ENCODE measurements around the gene STK11. TPM values are rescaled to one million over a fixed set of nuclear protein-coding genes. Genes with fewer than 3 reads are reported as not detected.

The STK11 gene
- total RNA-seq = 79.3 and 109 TPM in 2 replicates

GRCh38 chr19:1205114-1206099, at the start of gene STK11:
TSS of gene STK11 (plus strand) at chr19:1205778. CDS start at chr19:1206914, 1,136 bp downstream.

GRCh38 chr19:1173845-1174809, 31.5 kb upstream of the STK11 start, which contains the start of gene SBNO2:
TSS of gene SBNO2 (minus strand) at chr19:1174268. CDS start at chr19:1154276, 19,992 bp downstream.

GRCh38 chr19:1237754-1238368, 32.3 kb downstream of the STK11 start, which contains the start of gene CBARP:
TSS of gene CBARP (minus strand) at chr19:1238005. CDS start at chr19:1236100, 1,905 bp downstream.

GRCh38 chr19:1241417-1242095, 36.0 kb downstream of the STK11 start, which contains the start of gene ATP5F1D:
TSS of gene ATP5F1D (plus strand) at chr19:1241751. CDS start at chr19:1241851, 100 bp downstream.

GRCh38 chr19:1248139-1248785, 42.7 kb downstream of the STK11 start, which contains the start of gene MIDN:
TSS of gene MIDN (plus strand) at chr19:1248583. CDS start at chr19:1250297, 1,714 bp downstream.

GRCh38 chr19:1269065-1269477, 63.5 kb downstream of the STK11 start, which contains the start of gene CIRBP:
TSS of gene CIRBP (plus strand) at chr19:1269332. CDS start at chr19:1270934, 1,602 bp downstream.

GRCh38 chr19:1275260-1275975, 69.8 kb downstream of the STK11 start, which contains the start of gene FAM174C:
TSS of gene FAM174C (plus strand) at chr19:1275530. CDS start at chr19:1275550, 20 bp downstream.

Other genes with a start within 250 kb of the STK11 start
- 45.3 and 69.4 TPM in 2 replicates for gene WDR18, start 221.4 kb upstream of the STK11 start, total RNA-seq
- gene GRIN3B, start 205.4 kb upstream of the STK11 start, total RNA-seq = 0.58 and 2.3 TPM in 2 replicates
- gene TMEM259, start 184.7 kb upstream of the STK11 start, total RNA-seq = 64.1 and 101 TPM in 2 replicates
- gene RNU6-2, start 184.3 kb upstream of the STK11 start, total RNA-seq = not detected in 2 replicates
- 186 and 319 TPM in 2 replicates for gene CNN2, start 179.2 kb upstream of the STK11 start, total RNA-seq
- gene ABCA7, start 165.7 kb upstream of the STK11 start, total RNA-seq = 6.0 and 7.9 TPM in 2 replicates
- gene ARHGAP45, start 138.6 kb upstream of the STK11 start, total RNA-seq = 1.7 and 4.0 TPM in 2 replicates
- 135 and 143 TPM in 2 replicates for gene POLR2E, start 110.4 kb upstream of the STK11 start, total RNA-seq
- 249 and 483 TPM in 2 replicates for gene GPX4, start 101.8 kb upstream of the STK11 start, total RNA-seq
- gene SBNO2, start 31.5 kb upstream of the STK11 start, total RNA-seq = 36.8 and 60.2 TPM in 2 replicates
- gene CBARP, start 32.2 kb downstream of the STK11 start, total RNA-seq = 1.6 and 5.3 TPM in 2 replicates
- gene ATP5F1D, start 36.0 kb downstream of the STK11 start, total RNA-seq = 26.8 and 51.5 TPM in 2 replicates
- 24.9 and 33.2 TPM in 2 replicates for gene MIDN, start 42.8 kb downstream of the STK11 start, total RNA-seq
- 98.2 and 370 TPM in 2 replicates for gene CIRBP, start 63.6 kb downstream of the STK11 start, total RNA-seq
- gene FAM174C, start 69.8 kb downstream of the STK11 start, total RNA-seq = 29.7 and 45.3 TPM in 2 replicates
- not detected in 2 replicates for gene EFNA2, start 80.1 kb downstream of the STK11 start, total RNA-seq
- 63.7 and 92.6 TPM in 2 replicates for gene NDUFS7, start 178.1 kb downstream of the STK11 start, total RNA-seq
- gene GAMT, start 195.8 kb downstream of the STK11 start, total RNA-seq = 33.7 and 61.5 TPM in 2 replicates
- 50.4 and 60.5 TPM in 2 replicates for gene DAZAP1, start 201.8 kb downstream of the STK11 start, total RNA-seq
- gene RPS15, start 232.6 kb downstream of the STK11 start, total RNA-seq = 434 and 768 TPM in 2 replicates
- 0.29 and 0.83 TPM in 2 replicates for gene APC2, start 244.3 kb downstream of the STK11 start, total RNA-seq

Measured in smooth muscle cell of trachea (primary cell).